Neural cell (in vitro differentiated cells): ENCODE data around the gene ZNF70. TPM values are rescaled to one million over a fixed set of nuclear protein-coding genes. Genes with fewer than 3 reads are reported as not detected.

ENCODE experiments used
- H2AFZ ChIP-seq: fragments of 200-600, 300-800 bp; sonication (generic), shearing (Covaris generic); 2 replicates; pipeline ENCODE4 v1.6.0; 2014; ENCODE audit warnings: low read depth, mild to moderate bottlenecking, antibody characterized with exemption, low read length, moderate library complexity
- H3F3A ChIP-seq: fragments of 200-600 bp; shearing (Covaris generic); 2 replicates; pipeline ENCODE4 v1.6.1; 2016; ENCODE audit warnings: mild to moderate bottlenecking, moderate library complexity, mixed read lengths, antibody characterized with exemption, low read length; ENCODE audit not compliant: insufficient read depth, poor library complexity, severe bottlenecking
- H3K27ac ChIP-seq: fragments of 200-600, 300-800 bp; sonication (generic), shearing (Covaris generic); 2 replicates; pipeline ENCODE4 v1.5.1; 2014; ENCODE audit warnings: mild to moderate bottlenecking, low read length, moderate library complexity
- H3K27me3 ChIP-seq: fragments of 300-800, 200-600 bp; sonication (generic), shearing (Covaris generic); 2 replicates; pipeline ENCODE4 v1.6.0; 2014; ENCODE audit warnings: mild to moderate bottlenecking, low read depth, low read length, moderate library complexity; ENCODE audit not compliant: insufficient read depth
- H3K36me3 ChIP-seq: fragments of 300-800, 200-600 bp; sonication (generic), shearing (Covaris generic); 2 replicates; pipeline ENCODE4 v1.5.1; 2014; ENCODE audit warnings: mild to moderate bottlenecking, antibody characterized with exemption, low read length, moderate library complexity; ENCODE audit not compliant: insufficient read depth
- H3K4me2 ChIP-seq: fragments of 300-800, 200-600 bp; sonication (generic), shearing (Covaris generic); 2 replicates; pipeline ENCODE4 v1.6.0; 2014; ENCODE audit warnings: mild to moderate bottlenecking, low read length
- H3K4me3 ChIP-seq: fragments of 300-800, 200-600 bp; sonication (generic), shearing (Covaris generic); 2 replicates; pipeline ENCODE4 v1.5.1; 2014; ENCODE audit warnings: mild to moderate bottlenecking, low read length, moderate library complexity
- H3K79me2 ChIP-seq: fragments of 200-600 bp; shearing (Covaris generic); replicated peaks from 2 replicates; pipeline ENCODE4 v1.6.0; 2014; ENCODE audit warnings: mild to moderate bottlenecking, low read length, moderate library complexity; ENCODE audit not compliant: insufficient read depth
- H3K9ac ChIP-seq: fragments of 300-800, 200-600 bp; sonication (generic), shearing (Covaris generic); 2 replicates; pipeline ENCODE4 v1.6.1; 2016; ENCODE audit warnings: mild to moderate bottlenecking, low read length, mixed read lengths
- H3K9me2 ChIP-seq: fragments of 200-600 bp; shearing (Covaris generic); 2 replicates; pipeline ENCODE4 v1.6.1; 2016; ENCODE audit warnings: mild to moderate bottlenecking, low read length, mixed read lengths; ENCODE audit not compliant: insufficient read depth
- H3K9me3 ChIP-seq: fragments of 200-600, 300-800 bp; sonication (generic), shearing (Covaris generic); 2 replicates; pipeline ENCODE4 v1.6.1; 2016; ENCODE audit warnings: mild to moderate bottlenecking, mixed run types, low read length, moderate library complexity, mixed read lengths
- H4K20me1 ChIP-seq: fragments of 200-600 bp; shearing (Covaris generic); 2 replicates; pipeline ENCODE4 v1.6.1; 2016; ENCODE audit warnings: mild to moderate bottlenecking, mixed run types; ENCODE audit not compliant: insufficient read depth
- EP300 ChIP-seq: fragments of 450-650 bp; conservative IDR thresholded peaks from 2 replicates; pipeline ENCODE4 v1.6.1; 2014; ENCODE audit warnings: antibody characterized with exemption, mild to moderate bottlenecking, moderate library complexity; ENCODE audit not compliant: poor library complexity, severe bottlenecking
- EZH2 ChIP-seq: fragments of 200-600, 300-800 bp; shearing (Covaris generic), sonication (generic); IDR thresholded peaks from 2 replicates; pipeline ENCODE4 v1.6.1; 2014; ENCODE audit warnings: antibody characterized with exemption, low read length, borderline replicate concordance, mild to moderate bottlenecking; ENCODE audit not compliant: insufficient read depth, poor library complexity, severe bottlenecking
- MXI1 ChIP-seq: fragments of 450-650 bp; conservative IDR thresholded peaks from 2 replicates; pipeline ENCODE4 v1.6.1; 2014; ENCODE audit warnings: antibody characterized with exemption, mild to moderate bottlenecking; ENCODE audit not compliant: poor library complexity, severe bottlenecking
- POLR2AphosphoS5 ChIP-seq: IDR thresholded peaks from 2 replicates; pipeline ENCODE4 v1.6.1; 2012
- RAD21 ChIP-seq: fragments of 450-650 bp; conservative IDR thresholded peaks from 2 replicates; pipeline ENCODE4 v1.6.1; 2014; ENCODE audit warnings: antibody characterized with exemption, mild to moderate bottlenecking, moderate library complexity
- REST ChIP-seq: IDR thresholded peaks from 2 replicates; pipeline ENCODE4 v1.6.1; 2012; ENCODE audit warnings: borderline replicate concordance
- SMC3 ChIP-seq: fragments of 450-650 bp; conservative IDR thresholded peaks from 2 replicates; pipeline ENCODE4 v1.6.1; 2014; ENCODE audit warnings: antibody characterized with exemption, mild to moderate bottlenecking, moderate library complexity; ENCODE audit not compliant: poor library complexity
- TAF1 ChIP-seq: IDR thresholded peaks from 2 replicates; pipeline ENCODE4 v1.6.1; 2012; ENCODE audit warnings: low read depth
- polyA plus RNA-seq: library from polyadenylated mRNA; depleted of rRNA; stranded (reverse); fragments of >200 nt; gene quantifications from 2 replicates; pipeline ENCODE4 v1.2.3, GENCODE V29; 2014
- TF ChIP-seq, protein P1 (sequence below): fragments of 450-650 bp; IDR thresholded peaks from 2 replicates; pipeline ENCODE4 v1.5.1; 2014; ENCODE audit warnings: antibody characterized with exemption, mild to moderate bottlenecking, moderate library complexity; ENCODE audit not compliant: poor library complexity, severe bottlenecking

The ZNF70 gene
- polyA plus RNA-seq, 1 donor from 2014 or later, result 1.3 TPM

DNA sequence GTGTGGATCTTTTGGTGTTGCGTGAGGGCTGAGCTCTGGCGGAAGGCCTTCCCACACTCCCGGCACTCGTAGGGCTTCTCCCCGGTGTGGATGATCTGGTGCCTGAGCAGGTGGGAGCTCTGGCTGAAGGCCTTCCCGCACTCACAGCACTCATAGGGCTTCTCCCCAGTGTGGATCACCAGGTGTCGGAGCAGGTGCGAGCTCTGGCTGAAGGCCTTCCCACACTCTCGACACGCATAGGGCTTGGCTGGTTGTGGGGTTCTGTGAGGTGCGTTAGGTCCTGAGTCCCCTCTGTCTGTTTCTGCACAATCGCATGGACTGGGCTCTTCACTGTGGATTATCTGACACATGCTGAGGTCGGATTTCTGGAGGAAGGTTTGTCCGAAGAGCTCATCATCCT lies 6.4 kb downstream of the ZNF70 start:
- no peak overlapping the region for H3K4me2 ChIP-seq

DNA sequence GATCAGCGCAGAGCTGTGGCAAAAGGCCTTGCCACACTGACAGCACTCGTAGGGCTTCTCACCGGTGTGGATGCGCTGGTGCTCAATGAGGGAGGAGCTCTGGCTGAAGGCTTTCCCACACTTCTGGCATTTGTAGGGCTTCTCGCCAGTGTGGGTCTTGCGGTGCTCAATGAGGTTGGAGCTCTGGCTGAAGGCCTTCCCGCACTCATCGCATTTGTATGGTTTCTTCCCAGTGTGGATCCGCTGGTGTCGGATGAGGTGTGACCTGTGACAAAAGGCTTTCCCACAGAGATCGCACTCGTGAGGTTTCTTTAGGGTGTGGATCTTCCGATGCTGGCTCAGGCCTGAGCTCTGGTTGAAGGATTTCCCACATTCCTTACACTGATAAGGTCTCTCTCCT lies 6.9 kb downstream of the ZNF70 start:
- no peaks in the 10 kb centered on the region for H3K36me3 ChIP-seq
- no peak overlapping the region for H3K4me2 ChIP-seq
- no peak overlapping the region for H2AFZ ChIP-seq
- no peak overlapping the region for H3K4me3 ChIP-seq
- no peaks in the 10 kb centered on the region for H4K20me1 ChIP-seq
- no peaks in the 10 kb centered on the region for H3K27me3 ChIP-seq
- H3K9ac ChIP-seq, result no peak overlapping the region
- H3K9me3 ChIP-seq, result no peaks in the 10 kb centered on the region
- H3K9me2 ChIP-seq, result no peaks in the 10 kb centered on the region
- H3K79me2 ChIP-seq, result no peaks in the 10 kb centered on the region
- H3F3A ChIP-seq, result no peaks in the 10 kb centered on the region
- H3K27ac ChIP-seq, result no peak overlapping the region
- no peak for TF ChIP-seq EZH2
- no peak for TF ChIP-seq TAF1
- TF ChIP-seq, protein P1, sequence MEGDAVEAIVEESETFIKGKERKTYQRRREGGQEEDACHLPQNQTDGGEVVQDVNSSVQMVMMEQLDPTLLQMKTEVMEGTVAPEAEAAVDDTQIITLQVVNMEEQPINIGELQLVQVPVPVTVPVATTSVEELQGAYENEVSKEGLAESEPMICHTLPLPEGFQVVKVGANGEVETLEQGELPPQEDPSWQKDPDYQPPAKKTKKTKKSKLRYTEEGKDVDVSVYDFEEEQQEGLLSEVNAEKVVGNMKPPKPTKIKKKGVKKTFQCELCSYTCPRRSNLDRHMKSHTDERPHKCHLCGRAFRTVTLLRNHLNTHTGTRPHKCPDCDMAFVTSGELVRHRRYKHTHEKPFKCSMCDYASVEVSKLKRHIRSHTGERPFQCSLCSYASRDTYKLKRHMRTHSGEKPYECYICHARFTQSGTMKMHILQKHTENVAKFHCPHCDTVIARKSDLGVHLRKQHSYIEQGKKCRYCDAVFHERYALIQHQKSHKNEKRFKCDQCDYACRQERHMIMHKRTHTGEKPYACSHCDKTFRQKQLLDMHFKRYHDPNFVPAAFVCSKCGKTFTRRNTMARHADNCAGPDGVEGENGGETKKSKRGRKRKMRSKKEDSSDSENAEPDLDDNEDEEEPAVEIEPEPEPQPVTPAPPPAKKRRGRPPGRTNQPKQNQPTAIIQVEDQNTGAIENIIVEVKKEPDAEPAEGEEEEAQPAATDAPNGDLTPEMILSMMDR, result no peak
- no peak for TF ChIP-seq SMC3
- TF ChIP-seq POLR2AphosphoS5, result no peak
- TF ChIP-seq REST, result no peak
- no peak for TF ChIP-seq EP300
- no peak for TF ChIP-seq RAD21

More for the DNA sequence above, 6.4 kb downstream of the ZNF70 start:
- Histone ChIP-seq H2AFZ (no peak overlapping the region), H3K9ac (no peak overlapping the region), H3K36me3 (no peaks in the 10 kb centered on the region), H3K9me2 (no peaks in the 10 kb centered on the region), H3K9me3 (no peaks in the 10 kb centered on the region), H4K20me1 (no peaks in the 10 kb centered on the region), H3F3A (no peaks in the 10 kb centered on the region), H3K27ac (no peak overlapping the region), H3K4me3 (no peak overlapping the region), H3K79me2 (no peaks in the 10 kb centered on the region), H3K27me3 (no peaks in the 10 kb centered on the region)
- TF ChIP-seq SMC3, result no peak
- TF ChIP-seq RAD21, result no peak
- TF ChIP-seq REST, result no peak
- TF ChIP-seq MXI1, result no peak
- no peak for TF ChIP-seq EZH2
- TF ChIP-seq POLR2AphosphoS5, result no peak
- TF ChIP-seq TAF1, result no peak
- TF ChIP-seq, protein P1, result no peak
- no peak for TF ChIP-seq EP300
